HG02623 (cell line): ENCODE measurements around the gene SLC46A2.

Experiments used
- ATAC-seq: cut with Tn5 transposase; IDR thresholded peaks from one replicate; pipeline ENCODE4 v1.9.1; 2021; ENCODE audit warnings: moderate library complexity; ENCODE audit not compliant: unreplicated experiment

The SLC46A2 gene, protein sequence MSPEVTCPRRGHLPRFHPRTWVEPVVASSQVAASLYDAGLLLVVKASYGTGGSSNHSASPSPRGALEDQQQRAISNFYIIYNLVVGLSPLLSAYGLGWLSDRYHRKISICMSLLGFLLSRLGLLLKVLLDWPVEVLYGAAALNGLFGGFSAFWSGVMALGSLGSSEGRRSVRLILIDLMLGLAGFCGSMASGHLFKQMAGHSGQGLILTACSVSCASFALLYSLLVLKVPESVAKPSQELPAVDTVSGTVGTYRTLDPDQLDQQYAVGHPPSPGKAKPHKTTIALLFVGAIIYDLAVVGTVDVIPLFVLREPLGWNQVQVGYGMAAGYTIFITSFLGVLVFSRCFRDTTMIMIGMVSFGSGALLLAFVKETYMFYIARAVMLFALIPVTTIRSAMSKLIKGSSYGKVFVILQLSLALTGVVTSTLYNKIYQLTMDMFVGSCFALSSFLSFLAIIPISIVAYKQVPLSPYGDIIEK

DNA sequence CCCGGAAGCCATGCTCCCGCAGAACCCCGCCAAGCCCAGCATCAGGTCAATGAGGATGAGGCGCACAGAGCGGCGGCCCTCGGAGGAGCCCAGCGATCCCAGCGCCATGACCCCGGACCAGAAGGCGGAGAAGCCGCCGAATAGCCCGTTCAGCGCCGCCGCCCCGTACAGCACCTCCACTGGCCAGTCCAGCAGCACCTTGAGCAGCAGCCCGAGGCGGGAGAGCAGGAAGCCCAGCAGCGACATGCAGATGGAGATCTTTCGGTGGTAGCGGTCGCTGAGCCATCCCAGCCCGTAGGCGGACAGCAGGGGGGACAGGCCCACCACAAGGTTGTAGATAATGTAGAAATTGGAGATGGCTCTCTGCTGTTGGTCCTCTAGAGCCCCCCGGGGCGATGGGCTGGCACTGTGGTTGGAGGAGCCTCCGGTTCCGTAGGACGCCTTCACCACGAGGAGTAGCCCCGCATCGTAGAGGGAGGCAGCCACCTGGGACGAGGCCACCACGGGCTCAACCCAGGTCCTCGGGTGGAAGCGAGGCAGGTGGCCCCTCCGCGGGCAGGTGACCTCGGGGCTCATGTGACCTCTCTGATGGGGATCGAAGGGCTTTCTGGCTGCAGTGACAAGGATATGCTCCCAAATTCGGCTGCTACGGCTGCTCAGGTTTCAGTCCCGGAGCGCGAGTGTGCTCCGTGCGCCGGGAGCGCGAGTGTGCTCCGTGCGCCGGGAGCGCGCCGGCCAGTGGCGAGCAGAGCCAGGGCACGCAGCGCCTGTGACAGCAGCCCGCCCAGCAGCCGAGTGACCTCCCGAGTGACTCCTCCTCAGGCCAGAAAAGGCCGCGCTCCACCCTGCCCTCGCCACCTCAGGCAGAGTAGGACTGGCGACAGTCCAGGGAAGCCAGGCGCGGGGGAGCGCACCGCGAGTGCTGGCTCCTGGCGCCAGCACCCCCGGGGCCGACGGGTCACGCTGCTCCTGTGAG lies at the start of gene SLC46A2:
Gene SLC46A2, minus strand, starts transcription at position 771 of the 976 bp plus-strand sequence. Its CDS starts 195 bp downstream, at position 576.
- ATAC-seq: no peak

DNA sequence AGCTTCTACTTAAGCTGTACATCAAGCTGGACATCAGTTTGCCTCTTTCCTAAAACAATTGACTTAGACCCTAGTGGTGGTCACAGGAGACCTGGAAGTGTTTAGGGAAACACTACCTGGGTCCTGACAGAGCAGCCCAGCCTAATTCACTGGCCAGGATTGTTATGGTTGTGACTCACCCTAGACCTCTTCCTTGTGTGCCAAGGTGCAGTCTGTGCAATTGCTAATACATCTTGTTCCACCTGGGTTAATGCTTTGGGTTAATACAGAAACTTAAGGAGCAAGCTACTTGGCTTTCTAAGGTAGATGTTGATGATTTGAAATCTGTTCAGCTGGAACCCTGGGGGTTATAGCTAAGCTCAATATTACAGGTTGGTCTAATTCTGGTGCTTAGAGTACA lies 48.7 kb upstream of the SLC46A2 start:
- no peak for ATAC-seq

DNA sequence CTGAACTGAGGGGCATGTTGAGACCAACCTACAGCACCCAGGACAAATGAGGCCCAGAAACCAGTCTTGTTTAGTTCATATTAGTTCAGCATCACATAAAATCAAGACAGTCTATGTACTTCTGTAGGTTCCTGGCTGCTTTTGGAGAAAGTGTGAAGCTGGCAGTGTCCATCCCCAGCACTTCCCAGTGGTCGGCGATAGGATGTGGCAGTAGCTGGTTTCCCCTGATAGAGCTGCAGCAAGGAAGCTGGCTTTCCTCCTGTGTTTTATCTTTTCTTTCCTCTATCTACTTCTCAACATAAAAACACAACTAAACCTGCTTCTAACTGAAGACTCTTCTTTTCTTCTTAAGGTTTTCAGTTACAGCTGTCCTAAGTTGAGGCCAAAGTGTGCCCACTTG lies 43.0 kb upstream of the SLC46A2 start:
- ATAC-seq: no peak

DNA sequence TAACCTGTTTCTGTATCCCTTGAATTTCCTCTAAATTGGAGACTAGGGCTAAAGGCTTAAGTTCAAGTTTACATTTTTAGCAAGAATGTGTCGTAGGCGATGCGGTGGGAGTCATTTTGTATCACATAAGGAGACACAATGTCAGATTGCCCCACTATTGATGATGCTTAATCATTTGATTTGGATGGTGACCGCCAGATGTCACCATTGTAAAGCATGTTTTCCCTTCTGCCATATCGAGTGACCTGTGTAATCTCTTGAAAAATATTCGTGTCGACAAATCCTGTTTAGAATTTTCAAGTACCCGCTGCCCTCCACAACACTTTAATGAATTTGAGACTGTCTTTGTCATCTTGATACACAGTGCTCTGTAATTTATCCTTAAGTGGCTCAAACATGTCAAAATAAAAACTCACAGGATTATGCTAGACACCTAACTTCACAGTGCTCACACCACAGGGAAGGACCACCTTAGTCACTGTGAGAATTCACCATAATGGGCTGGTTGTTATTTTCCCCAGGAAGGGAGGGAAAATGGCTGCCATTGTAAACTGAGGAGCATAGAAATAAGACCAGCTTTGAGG lies 34.5 kb upstream of the SLC46A2 start:
- ATAC-seq: no peak

DNA sequence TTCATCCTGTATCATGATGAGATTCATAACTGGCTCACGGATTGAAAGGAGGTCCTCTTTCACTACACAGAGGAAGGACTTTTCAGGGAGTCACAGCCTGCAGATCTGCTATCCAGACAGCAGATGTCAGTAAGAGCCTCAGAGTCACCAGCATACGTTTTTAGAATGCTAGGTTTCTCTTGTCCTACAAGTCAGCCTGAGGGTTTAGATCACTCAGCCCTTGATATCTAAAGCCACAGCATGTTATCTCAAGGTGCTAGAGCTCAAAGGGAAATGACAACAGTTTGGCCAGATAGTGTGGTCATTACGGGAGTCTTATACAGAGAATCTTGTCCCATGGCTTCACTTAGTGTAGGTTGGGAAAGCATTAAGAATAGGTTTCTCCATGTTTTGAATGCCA lies 30.9 kb upstream of the SLC46A2 start:
- ATAC-seq: no peak

DNA sequence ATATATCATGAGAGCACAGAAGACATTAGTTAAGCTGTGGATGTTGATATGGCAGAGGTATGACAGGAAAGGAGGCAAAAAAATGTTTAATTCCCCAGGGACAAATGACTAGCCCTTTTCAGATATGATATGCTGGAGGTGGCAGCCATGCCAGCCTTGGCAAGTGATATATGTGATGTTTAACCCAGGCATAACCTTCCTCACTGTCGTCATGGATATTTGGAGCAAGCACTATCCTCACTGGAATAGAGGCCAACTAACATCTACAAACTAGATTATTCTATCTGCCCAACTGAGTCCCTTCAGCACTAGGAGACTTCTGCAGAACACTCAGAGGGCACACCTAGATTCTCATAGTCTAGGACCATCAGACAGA lies 27.3 kb upstream of the SLC46A2 start:
- ATAC-seq: no peak

DNA sequence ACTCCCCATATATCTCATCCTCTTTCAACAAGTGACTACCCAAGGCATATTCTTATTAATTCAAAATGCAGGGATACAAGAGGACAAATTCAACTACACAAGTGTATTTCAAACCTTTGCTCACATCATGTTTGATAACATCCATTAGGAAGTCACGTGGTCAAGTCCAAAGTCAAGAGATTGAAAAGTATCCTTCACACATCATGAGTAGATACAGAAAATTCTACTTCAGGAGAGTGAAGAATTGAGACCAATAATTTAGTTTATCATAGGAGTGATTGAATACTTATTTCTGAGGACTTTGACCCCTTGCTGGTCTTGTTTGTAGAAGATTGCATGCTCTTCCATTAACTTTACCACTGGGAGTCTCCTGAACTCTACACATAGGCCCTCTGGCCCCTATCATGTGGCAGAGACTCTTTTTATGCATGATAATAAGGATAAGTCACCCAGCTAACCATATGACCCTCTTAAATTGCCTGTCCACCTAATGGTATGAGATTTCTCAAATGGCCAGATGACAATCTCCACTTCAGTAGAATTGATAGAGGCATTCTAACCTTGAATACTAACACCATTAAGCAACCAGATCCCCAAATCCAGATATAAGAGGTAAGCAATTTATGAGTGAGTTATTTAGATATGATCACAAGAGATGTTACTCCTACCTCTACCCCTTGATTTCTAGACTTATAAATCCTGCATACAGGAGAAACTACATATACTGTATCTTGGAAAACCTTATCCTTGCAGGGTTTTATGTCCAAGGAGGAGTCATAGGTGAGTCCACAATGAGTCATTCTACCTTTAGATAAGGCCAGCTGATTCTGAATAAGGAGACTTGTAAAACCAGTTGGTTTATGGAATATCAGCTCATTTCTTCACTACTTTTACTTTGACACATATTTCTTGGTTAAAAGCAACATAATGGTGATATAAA lies 26.6 kb upstream of the SLC46A2 start:
- ATAC-seq: no peak

DNA sequence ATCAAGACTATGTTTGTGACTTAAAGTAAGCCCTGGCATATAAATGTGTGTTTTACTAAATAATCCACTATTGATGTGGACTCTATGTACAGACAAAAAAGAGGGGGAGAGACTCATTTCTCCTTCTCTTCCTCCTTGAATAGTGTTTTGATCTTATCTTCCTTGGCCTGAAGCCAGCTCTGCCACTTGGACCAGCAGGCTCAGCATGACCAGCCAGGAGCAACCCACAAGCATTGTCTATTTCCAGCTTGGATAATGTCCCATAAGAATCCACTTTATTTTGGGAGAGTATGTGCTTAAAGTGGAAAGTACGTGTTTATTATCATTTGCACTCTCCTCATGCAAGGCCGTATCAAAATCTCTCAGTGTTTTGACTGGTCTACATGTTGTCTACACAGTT lies 23.8 kb upstream of the SLC46A2 start:
- ATAC-seq: no peak

DNA sequence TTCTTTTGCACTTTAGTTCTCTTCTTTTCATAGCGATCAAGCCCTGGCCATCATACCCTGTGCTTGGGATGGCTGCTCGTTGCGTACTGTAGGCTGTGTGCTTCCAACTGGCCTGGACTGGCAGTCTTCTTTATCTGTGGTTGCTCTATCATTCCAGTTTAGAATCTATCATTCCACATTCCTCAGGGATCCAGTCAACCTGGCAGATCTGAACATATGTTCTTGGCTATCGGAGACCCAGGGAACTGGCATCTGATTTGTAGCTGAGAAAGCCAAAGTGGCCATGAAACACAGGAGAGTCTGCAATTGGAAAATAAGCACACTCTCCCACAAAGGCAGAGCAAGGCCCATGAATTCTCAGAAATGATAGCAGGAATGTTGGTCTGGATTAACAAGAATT lies 22.6 kb upstream of the SLC46A2 start:
- no peak for ATAC-seq

DNA sequence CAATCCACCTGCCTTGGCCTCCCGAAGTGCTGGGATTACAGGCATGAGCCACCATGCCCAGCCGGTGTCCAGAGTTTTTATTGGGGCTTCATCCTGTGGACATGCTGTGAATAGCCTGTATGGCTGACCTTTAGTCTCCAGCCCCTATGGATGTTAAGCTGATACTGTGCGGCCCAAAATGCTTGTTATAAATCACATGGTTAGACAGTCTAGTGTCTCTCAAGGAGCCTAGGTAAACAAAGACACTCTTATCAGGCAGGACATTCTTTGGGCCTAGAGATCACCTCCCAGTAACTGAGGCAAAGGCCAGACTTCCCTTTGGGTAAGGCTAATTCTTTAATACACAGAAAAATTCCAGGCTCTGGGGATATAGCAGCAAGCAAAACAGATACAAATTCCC lies 22.0 kb upstream of the SLC46A2 start:
- ATAC-seq: no peak

DNA sequence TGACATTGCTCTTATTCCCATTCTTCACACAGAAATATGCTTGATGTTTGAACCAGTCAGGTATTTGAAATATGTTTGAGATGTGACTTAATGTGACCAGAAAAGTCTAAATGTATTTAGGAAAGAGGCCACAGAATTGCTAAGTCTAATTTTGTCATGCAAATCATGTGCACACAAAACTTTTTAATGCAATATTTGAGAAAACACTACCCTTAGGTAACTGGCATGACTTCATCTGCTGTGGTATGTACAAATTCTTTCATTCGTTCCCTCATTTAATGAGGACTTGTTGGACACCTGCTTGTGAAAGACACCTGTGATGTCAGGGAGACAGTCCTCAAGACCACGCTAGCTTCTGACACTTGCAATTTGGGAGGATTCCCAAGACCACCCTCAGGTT lies 21.1 kb upstream of the SLC46A2 start:
- ATAC-seq: no peak

DNA sequence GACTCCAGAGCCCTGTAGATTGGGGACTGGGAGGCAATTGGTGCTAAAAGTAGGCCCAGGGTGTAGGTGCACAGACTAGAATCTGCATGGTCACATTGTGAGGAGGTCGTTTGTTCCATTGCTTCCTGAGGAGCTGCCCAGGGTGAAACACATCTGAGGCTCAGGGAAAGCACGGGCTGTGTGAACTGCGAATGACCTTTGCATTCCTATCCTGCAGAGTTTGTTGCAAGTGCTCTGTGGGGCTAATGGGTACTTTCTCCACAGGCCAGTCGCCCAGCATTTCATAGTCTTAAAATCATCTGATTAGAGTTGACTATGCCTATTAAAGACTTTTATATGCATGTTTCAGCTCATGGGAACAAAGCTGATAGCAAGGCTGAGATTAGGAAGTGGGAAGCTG lies 14.4 kb upstream of the SLC46A2 start:
- ATAC-seq: no peak

DNA sequence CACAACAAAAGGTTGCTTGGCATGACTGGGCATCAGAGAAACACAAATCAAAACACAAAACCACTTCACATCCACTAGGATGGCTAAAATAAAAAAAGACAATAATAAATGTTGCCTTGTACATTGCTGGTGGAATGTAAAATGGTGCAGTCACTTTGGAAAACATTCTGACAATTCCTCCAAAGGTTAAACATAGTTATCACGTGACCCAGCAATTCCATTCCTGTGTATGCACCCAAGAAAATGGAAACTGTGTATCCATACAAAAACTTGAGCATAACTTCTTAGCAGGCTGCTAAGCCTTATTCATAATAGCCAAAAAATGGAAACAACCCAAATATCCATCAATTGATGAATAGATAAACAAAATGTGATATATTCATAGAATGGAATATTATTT lies 10.2 kb upstream of the SLC46A2 start:
- no peak for ATAC-seq

DNA sequence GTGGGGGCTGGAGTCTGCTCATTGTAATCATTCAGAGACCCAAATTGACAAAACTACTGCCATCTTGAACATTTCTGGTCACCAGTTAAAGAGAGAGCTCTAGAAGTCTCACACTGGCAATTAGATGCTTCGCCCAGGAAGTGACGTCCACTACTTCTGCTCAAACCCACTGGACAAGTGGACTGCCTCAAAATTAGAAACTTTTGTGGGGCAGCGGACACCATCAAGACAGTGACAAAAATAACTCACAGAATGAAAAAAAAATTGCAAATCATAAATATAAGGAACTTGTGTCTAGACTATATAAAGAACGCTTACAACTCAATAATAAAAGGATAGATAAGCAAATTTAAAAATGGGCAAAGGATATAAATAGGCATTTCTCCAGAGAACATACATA lies 9.8 kb upstream of the SLC46A2 start:
- ATAC-seq: no peak

DNA sequence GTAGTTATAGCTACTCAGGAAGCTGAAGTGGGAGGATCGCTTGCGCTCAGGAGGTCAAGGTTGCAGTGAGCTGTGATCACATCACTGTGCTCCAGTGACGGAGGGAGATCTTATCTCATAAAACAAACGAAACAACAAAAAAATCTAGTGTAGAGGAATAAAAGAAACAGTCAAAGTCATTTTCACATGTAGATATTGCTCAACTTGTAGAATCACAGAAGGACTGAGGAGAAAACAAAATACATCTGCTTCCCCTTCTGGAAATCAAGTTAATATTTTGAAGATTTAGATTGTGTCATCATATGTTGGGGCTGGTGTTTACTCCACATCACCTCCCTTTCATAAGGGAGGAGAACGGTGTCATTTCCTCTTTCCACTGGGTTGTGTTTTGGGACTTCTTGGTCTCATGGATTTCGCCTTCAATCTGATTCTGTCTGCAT lies 8.2 kb upstream of the SLC46A2 start:
- no peak for ATAC-seq

DNA sequence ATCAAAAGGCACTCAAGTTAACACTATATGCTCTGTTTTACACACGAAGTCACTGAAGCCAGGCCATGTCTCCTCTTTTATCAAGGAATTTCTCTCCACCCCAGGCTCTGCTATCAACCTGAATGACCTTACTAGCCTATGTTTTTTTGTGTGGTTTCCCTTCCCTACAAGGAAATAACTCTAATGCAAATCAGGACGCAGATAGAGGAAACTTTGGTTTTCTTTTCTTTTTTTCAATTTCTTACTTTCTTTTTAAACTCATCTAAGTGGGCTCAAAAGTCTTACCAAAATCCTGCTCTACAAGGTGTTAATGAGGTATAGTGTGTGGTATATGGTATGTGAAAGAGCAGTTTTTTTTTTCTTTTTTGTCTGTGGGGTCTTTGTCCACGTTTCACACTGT lies 5.5 kb upstream of the SLC46A2 start:
- ATAC-seq: no peak

DNA sequence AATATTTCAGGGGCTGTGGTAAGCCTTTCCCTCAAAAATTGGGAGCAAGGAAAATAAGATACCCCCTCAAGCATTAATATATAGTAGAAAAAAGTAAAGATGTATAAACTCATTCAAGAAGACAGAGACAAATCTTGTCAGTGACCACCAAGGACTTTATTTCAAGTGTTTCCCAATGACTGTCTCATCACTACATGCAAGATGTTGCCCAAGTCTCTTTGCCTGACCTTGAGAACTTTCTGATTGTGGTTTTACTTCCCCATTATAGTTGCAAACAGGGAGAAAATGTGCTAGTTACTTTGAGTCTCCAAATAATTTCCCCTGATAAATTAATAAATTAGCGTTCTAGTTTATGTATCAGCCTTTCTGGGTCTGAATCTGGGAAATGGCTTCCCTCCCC lies 4.0 kb upstream of the SLC46A2 start:
- no peak for ATAC-seq

DNA sequence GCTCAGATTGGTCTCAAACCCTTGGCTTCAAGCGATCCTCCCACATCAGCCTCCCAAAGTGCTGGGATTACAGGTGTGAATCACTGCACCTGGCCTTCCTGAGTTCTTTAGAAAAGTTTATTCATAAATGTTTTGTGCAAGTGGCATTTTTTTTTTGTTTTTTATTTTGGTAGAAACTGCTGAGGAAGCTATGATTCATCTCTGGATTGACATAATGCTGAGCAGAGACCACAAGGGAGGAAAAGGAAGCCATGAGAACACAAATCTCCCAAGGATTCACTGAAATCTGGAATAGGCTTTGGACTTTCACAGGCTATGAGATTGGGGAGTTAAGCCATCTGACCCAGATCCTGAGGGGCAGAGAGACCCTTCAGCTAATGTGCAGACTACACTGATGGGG lies 3.4 kb upstream of the SLC46A2 start:
- ATAC-seq: no peak

DNA sequence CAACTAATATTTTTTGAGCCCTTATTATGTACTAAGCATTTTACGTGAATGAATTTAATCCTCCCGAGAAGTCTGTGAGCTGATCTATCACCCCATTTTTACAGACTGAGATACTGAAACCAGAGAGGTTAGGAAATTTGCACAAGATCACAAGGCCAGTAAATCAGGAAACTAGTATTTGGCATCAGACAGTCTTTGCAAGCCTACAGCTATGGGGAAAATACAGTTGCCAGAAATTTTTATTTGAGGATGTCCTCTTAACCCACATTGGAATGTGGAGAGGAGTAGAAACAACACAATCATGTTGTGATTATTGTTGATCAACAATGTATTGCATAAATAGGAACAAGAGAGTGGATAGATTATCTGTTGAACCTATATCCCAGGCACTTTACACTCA lies 2.3 kb upstream of the SLC46A2 start:
- no peak for ATAC-seq

DNA sequence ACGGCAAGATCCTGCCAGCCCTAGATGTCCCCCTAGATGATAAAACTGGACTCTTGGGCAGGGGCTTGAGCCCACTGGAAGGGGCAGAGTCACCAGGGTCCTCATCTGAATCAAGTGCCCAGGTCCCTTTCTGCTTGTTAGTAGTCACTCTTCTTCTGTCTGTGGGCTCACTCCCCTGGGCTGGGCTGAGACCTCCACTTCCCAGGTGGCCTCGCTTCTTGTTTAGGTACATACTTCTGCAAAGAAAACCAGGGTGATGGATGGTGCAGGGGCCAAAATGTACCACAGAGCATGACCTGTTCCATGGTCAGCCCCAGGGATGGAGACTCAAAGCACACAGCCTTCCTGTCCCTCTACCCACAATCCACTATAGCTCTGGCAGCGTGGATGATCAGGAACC lies 845 bp upstream of the SLC46A2 start:
- no peak for ATAC-seq
